Stimulated activated naive CD8-positive, alpha-beta T cell treated with anti-CD3 and anti-CD28 coated beads, Interleukin-15, amount 100 ng/mL, for 72 hours (primary cell): ENCODE measurements around the gene VWA8.
"Not testable (repeated sequence)": the region's sequence is repeated elsewhere in the genome, so short reads cannot be mapped to it uniquely, and the experiment has no call there.

Experiments used
- ATAC-seq: fragments of 150-1000 bp; cut with Tn5 transposase; 2 replicates; pipeline ENCODE4 v1.10.0; 2021; ENCODE audit warnings: mild to moderate bottlenecking, moderate library complexity
- DNase-seq, 2 donors: peaks; one replicate each; pipeline ENCODE4 v3.0.0; 2021 to 2022
- H3K27ac Mint-ChIP-seq, 2 donors: one replicate each; pipeline ENCODE4 v1.8.0; 2022; ENCODE audit warnings: mild to moderate bottlenecking in 2 of 2, mixed read lengths in 2 of 2, moderate library complexity in 2 of 2
- H3K27me3 Mint-ChIP-seq: one replicate; pipeline ENCODE4 v1.8.0; 2022; ENCODE audit warnings: mixed read lengths
- H3K4me1 Mint-ChIP-seq: one replicate; pipeline ENCODE4 v1.8.0; 2022; ENCODE audit warnings: mild to moderate bottlenecking, mixed read lengths
- H3K4me3 Mint-ChIP-seq, 2 donors: one replicate each; pipeline ENCODE4 v1.8.0; 2022; ENCODE audit warnings: mild to moderate bottlenecking in 2 of 2, mixed read lengths in 2 of 2, moderate library complexity in 1 of 2
- H3K9me3 Mint-ChIP-seq, 2 donors: one replicate each; pipeline ENCODE4 v1.8.0; 2022; ENCODE audit warnings: mixed read lengths in 2 of 2

VWA8 gene

GRCh38 chr13:41670873-41671443 lies 290.0 kb downstream of the VWA8 start:
- no peak for DNase-seq
- no peak for ATAC-seq
- Mint-ChIP-seq H3K27ac (no peak overlapping the region), H3K9me3 (no peaks in the 10 kb centered on the region), H3K27me3 (no peaks in the 10 kb centered on the region), H3K4me3 (no peak overlapping the region), H3K4me1 (no peaks in the 10 kb centered on the region)

GRCh38 chr13:41668130-41668757 lies 292.7 kb downstream of the VWA8 start:
- ATAC-seq = peak; percentile 76
- peak; percentile 15 to 30 for DNase-seq
- no peaks in the 10 kb centered on the region for H3K9me3 Mint-ChIP-seq
- H3K4me1 Mint-ChIP-seq = no peaks in the 10 kb centered on the region
- H3K27ac Mint-ChIP-seq = no peak overlapping the region
- no peak overlapping the region for H3K4me3 Mint-ChIP-seq
- H3K27me3 Mint-ChIP-seq = no peaks in the 10 kb centered on the region

GRCh38 chr13:41666644-41667043 lies 294.3 kb downstream of the VWA8 start:
- Mint-ChIP-seq H3K4me1 (no peaks in the 10 kb centered on the region), H3K9me3 (no peaks in the 10 kb centered on the region), H3K27me3 (no peaks in the 10 kb centered on the region), H3K4me3 (no peak overlapping the region), H3K27ac (no peak overlapping the region)
- ATAC-seq = no peak
- no peak for DNase-seq

- Mint-ChIP-seq H3K27me3 (no peaks in the 10 kb centered on the region), H3K27ac (peak overlapping the region in 1 of 2 donors; percentile 54), H3K9me3 (no peaks in the 10 kb centered on the region), H3K4me3 (no peak overlapping the region), H3K4me1 (peaks cover 4% of the 10 kb centered on the region)
- DNase-seq = no peak
- no peak for ATAC-seq
Observed at GRCh38 chr13:41660411-41660810, 300.5 kb downstream of the VWA8 start.

GRCh38 chr13:41658057-41658661 lies 302.8 kb downstream of the VWA8 start:
- DNase-seq = no peak
- H3K27ac Mint-ChIP-seq = no peak overlapping the region
- peaks cover 4% of the 10 kb centered on the region for H3K4me1 Mint-ChIP-seq
- H3K27me3 Mint-ChIP-seq = no peaks in the 10 kb centered on the region
- H3K4me3 Mint-ChIP-seq = no peak overlapping the region
- no peak for ATAC-seq
- H3K9me3 Mint-ChIP-seq = no peaks in the 10 kb centered on the region

- no peak overlapping the region for H3K4me3 Mint-ChIP-seq
- no peak overlapping the region for H3K27ac Mint-ChIP-seq
- peaks cover 4% of the 10 kb centered on the region for H3K4me1 Mint-ChIP-seq
- ATAC-seq (no peak), DNase-seq (no peak)
- no peaks in the 10 kb centered on the region for H3K27me3 Mint-ChIP-seq
- H3K9me3 Mint-ChIP-seq = no peaks in the 10 kb centered on the region
Observed at GRCh38 chr13:41655997-41656396, 304.9 kb downstream of the VWA8 start.

GRCh38 chr13:41654796-41655195 lies 306.1 kb downstream of the VWA8 start:
- peak overlapping the region in 1 of 2 donors; percentile 15 for H3K27ac Mint-ChIP-seq
- no peak for ATAC-seq

GRCh38 chr13:41652735-41653361 lies 308.1 kb downstream of the VWA8 start:
- Mint-ChIP-seq H3K4me1 (peaks cover 4% of the 10 kb centered on the region), H3K27ac (no peak overlapping the region), H3K4me3 (no peak overlapping the region), H3K27me3 (no peaks in the 10 kb centered on the region), H3K9me3 (no peaks in the 10 kb centered on the region)
- ATAC-seq = no peak
- DNase-seq = peak in 1 of 2 donors; percentile 14

More at GRCh38 chr13:41654796-41655195, 306.1 kb downstream of the VWA8 start:
- DNase-seq = no peak
- H3K4me1 Mint-ChIP-seq = peaks cover 4% of the 10 kb centered on the region
- no peaks in the 10 kb centered on the region for H3K9me3 Mint-ChIP-seq
- no peak overlapping the region for H3K4me3 Mint-ChIP-seq
- H3K27me3 Mint-ChIP-seq = no peaks in the 10 kb centered on the region

GRCh38 chr13:41651413-41652058 lies 309.4 kb downstream of the VWA8 start:
- H3K9me3 Mint-ChIP-seq = no peaks in the 10 kb centered on the region
- H3K4me3 Mint-ChIP-seq = no peak overlapping the region
- H3K27ac Mint-ChIP-seq = no peak overlapping the region
- DNase-seq = no peak
- no peak for ATAC-seq
- no peaks in the 10 kb centered on the region for H3K27me3 Mint-ChIP-seq
- no peaks in the 10 kb centered on the region for H3K4me1 Mint-ChIP-seq

- DNase-seq (no peak), ATAC-seq (no peak)
- H3K27me3 Mint-ChIP-seq = no peaks in the 10 kb centered on the region
- no peaks in the 10 kb centered on the region for H3K4me1 Mint-ChIP-seq
- H3K27ac Mint-ChIP-seq = no peak overlapping the region
- no peak overlapping the region for H3K4me3 Mint-ChIP-seq
- H3K9me3 Mint-ChIP-seq = no peaks in the 10 kb centered on the region
Observed at GRCh38 chr13:41650706-41651105, 310.2 kb downstream of the VWA8 start.

- DNase-seq = no peak
- Mint-ChIP-seq H3K27me3 (no peaks in the 10 kb centered on the region), H3K27ac (no peak overlapping the region)
Observed at GRCh38 chr13:41649659-41650058, 311.2 kb downstream of the VWA8 start.

GRCh38 chr13:41648314-41648935 lies 312.5 kb downstream of the VWA8 start:
- H3K4me3 Mint-ChIP-seq = no peak overlapping the region
- DNase-seq (no peak), ATAC-seq (no peak)
- H3K27me3 Mint-ChIP-seq = no peaks in the 10 kb centered on the region
- no peaks in the 10 kb centered on the region for H3K4me1 Mint-ChIP-seq
- H3K9me3 Mint-ChIP-seq = no peaks in the 10 kb centered on the region
- H3K27ac Mint-ChIP-seq = peak overlapping the region in 1 of 2 donors; percentile 20

More at GRCh38 chr13:41649659-41650058, 311.2 kb downstream of the VWA8 start:
- H3K4me3 Mint-ChIP-seq = no peak overlapping the region
- no peaks in the 10 kb centered on the region for H3K9me3 Mint-ChIP-seq
- no peaks in the 10 kb centered on the region for H3K4me1 Mint-ChIP-seq
- ATAC-seq = no peak

- H3K9me3 Mint-ChIP-seq, DNase-seq, ATAC-seq, H3K27ac Mint-ChIP-seq, H3K4me1 Mint-ChIP-seq, H3K27me3 Mint-ChIP-seq, H3K4me3 Mint-ChIP-seq: not testable (repeated sequence)
Observed at GRCh38 chr13:41647699-41648313, 313.1 kb downstream of the VWA8 start.

GRCh38 chr13:41645331-41645730 lies 315.6 kb downstream of the VWA8 start:
- no peak overlapping the region for H3K4me3 Mint-ChIP-seq
- H3K27ac Mint-ChIP-seq = no peak overlapping the region
- H3K27me3 Mint-ChIP-seq = no peaks in the 10 kb centered on the region
- DNase-seq (no peak), ATAC-seq (no peak)
- no peaks in the 10 kb centered on the region for H3K9me3 Mint-ChIP-seq
- no peaks in the 10 kb centered on the region for H3K4me1 Mint-ChIP-seq

- no peak overlapping the region for H3K27ac Mint-ChIP-seq
- H3K27me3 Mint-ChIP-seq = no peaks in the 10 kb centered on the region
- DNase-seq (no peak), ATAC-seq (no peak)
- H3K4me1 Mint-ChIP-seq = no peaks in the 10 kb centered on the region
- no peaks in the 10 kb centered on the region for H3K9me3 Mint-ChIP-seq
- H3K4me3 Mint-ChIP-seq = no peak overlapping the region
Observed at GRCh38 chr13:41644742-41645141, 316.2 kb downstream of the VWA8 start.
